ENCODE data around the gene CACNA2D3.

Gene CACNA2D3

DNA sequence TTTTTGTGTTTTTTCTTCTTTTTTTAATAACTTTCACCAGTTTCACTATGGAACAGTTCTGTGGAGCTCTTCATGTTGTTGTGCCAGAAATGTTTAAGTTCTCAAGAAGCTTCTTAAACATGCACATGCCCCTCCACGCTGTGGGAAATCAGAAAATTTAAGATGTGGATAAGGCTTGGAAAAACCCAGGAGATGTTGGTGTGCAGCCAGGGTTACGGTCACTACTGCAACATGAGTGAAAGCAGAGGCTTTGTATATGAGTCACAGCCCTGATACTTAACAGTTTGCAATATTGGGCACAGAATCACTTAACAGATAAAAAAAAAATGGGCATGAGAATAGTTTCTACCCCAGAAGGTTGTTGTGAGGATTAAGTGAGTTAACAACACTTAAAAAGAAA, 405.6 kb downstream of the CACNA2D3 start:
- TF ChIP-seq POLR2AphosphoS5 (IDR thresholded peaks at IDR 0.05; ENCODE audit: low read depth, low read length) = no peak
- TF ChIP-seq SIN3A (IDR thresholded peaks at IDR 0.05; ENCODE audit: borderline replicate concordance, insufficient read depth, low read length) = no peak
- TF ChIP-seq FOXP2 (optimal IDR thresholded peaks at IDR 0.05; ENCODE audit: borderline replicate concordance, extremely low read depth, extremely low read length, insufficient read depth) = no peak
- TF ChIP-seq, protein P1, sequence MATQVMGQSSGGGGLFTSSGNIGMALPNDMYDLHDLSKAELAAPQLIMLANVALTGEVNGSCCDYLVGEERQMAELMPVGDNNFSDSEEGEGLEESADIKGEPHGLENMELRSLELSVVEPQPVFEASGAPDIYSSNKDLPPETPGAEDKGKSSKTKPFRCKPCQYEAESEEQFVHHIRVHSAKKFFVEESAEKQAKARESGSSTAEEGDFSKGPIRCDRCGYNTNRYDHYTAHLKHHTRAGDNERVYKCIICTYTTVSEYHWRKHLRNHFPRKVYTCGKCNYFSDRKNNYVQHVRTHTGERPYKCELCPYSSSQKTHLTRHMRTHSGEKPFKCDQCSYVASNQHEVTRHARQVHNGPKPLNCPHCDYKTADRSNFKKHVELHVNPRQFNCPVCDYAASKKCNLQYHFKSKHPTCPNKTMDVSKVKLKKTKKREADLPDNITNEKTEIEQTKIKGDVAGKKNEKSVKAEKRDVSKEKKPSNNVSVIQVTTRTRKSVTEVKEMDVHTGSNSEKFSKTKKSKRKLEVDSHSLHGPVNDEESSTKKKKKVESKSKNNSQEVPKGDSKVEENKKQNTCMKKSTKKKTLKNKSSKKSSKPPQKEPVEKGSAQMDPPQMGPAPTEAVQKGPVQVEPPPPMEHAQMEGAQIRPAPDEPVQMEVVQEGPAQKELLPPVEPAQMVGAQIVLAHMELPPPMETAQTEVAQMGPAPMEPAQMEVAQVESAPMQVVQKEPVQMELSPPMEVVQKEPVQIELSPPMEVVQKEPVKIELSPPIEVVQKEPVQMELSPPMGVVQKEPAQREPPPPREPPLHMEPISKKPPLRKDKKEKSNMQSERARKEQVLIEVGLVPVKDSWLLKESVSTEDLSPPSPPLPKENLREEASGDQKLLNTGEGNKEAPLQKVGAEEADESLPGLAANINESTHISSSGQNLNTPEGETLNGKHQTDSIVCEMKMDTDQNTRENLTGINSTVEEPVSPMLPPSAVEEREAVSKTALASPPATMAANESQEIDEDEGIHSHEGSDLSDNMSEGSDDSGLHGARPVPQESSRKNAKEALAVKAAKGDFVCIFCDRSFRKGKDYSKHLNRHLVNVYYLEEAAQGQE (IDR thresholded peaks at IDR 0.05; ENCODE audit: insufficient read depth in 1 of 2, low read depth in 2 of 2, low read length in 2 of 2) = no peak
- no peak for TF ChIP-seq TAF1 (IDR thresholded peaks at IDR 0.05; ENCODE audit: borderline replicate concordance, insufficient read depth, low read length)

DNA sequence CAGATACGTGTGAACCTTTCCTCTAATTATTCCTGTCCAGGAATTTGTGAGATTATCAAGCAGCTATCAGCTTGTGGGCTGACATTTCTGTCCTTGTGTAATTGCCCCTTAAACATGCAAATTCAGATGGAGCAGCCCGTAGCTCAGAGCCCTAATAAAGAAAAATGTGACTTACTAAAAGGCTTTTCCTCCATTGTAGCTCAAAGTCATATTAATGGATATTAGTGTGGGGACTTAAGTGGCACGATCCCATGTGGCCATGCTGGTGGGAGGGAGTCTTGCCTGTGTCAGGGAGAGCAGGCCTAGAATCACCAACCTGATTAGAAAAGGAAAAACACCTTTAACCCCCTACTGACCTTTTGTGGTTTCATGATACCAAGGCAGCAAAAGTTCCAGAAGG, 406.3 kb downstream of the CACNA2D3 start:
- TF ChIP-seq POLR2AphosphoS5 (IDR thresholded peaks at IDR 0.05; ENCODE audit: low read depth, low read length) (no peak), FOXP2 (optimal IDR thresholded peaks at IDR 0.05; ENCODE audit: borderline replicate concordance, extremely low read depth, extremely low read length, insufficient read depth) (no peak), TAF1 (IDR thresholded peaks at IDR 0.05; ENCODE audit: borderline replicate concordance, insufficient read depth, low read length) (no peak), SIN3A (IDR thresholded peaks at IDR 0.05; ENCODE audit: borderline replicate concordance, insufficient read depth, low read length) (no peak)
- TF ChIP-seq, protein P1 (IDR thresholded peaks at IDR 0.05; ENCODE audit: insufficient read depth in 1 of 2, low read depth in 2 of 2, low read length in 2 of 2) = no peak

DNA sequence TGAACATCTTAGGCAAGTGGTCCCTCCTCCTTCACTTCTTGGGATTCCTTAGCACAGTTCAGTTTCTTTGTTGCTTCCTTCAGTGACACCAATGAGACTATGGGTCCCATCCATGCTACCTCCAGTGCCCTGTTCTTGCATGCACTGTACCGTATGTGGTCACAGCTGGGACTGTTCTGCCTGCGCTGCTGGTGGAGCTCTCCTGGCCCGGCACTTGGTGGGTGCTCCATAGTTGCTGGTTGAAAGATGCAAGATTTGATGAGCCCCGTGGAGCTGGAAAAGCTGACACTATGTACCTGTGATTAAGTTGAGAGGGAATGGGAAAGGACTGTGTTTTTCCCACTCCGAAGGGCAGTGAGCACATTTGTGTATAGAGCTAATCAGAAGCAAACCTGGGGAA, 407.7 kb downstream of the CACNA2D3 start:
- TF ChIP-seq FOXP2 (optimal IDR thresholded peaks at IDR 0.05; ENCODE audit: borderline replicate concordance, extremely low read depth, extremely low read length, insufficient read depth) (no peak), POLR2AphosphoS5 (IDR thresholded peaks at IDR 0.05; ENCODE audit: low read depth, low read length) (no peak), TAF1 (IDR thresholded peaks at IDR 0.05; ENCODE audit: borderline replicate concordance, insufficient read depth, low read length) (no peak), SIN3A (IDR thresholded peaks at IDR 0.05; ENCODE audit: borderline replicate concordance, insufficient read depth, low read length) (no peak)
- TF ChIP-seq, protein P1 (IDR thresholded peaks at IDR 0.05; ENCODE audit: insufficient read depth in 1 of 2, low read depth in 2 of 2, low read length in 2 of 2) = no peak

DNA sequence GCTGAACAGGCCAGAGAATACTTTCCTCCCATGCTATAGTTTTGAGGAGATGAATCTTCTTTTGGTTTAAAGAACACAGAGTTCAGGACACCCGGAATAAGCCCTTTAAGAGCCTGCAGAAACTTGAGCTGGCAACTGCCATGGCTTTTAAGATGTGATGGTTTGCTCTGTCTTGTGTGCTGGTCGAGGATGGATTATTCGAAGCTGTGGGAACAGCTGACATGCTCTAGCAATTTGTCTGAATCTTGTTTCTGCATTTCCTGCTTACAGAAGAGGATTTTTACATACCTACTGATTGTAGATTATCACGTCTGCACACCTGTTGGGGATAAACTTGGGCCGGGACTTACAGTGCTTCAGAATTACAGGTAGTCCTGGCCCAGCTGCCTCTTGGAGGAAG, 408.6 kb downstream of the CACNA2D3 start:
- TF ChIP-seq, protein P1 (IDR thresholded peaks at IDR 0.05; ENCODE audit: insufficient read depth in 1 of 2, low read depth in 2 of 2, low read length in 2 of 2) = no peak
- TF ChIP-seq TAF1 (IDR thresholded peaks at IDR 0.05; ENCODE audit: borderline replicate concordance, insufficient read depth, low read length) (no peak), FOXP2 (optimal IDR thresholded peaks at IDR 0.05; ENCODE audit: borderline replicate concordance, extremely low read depth, extremely low read length, insufficient read depth) (no peak), SIN3A (IDR thresholded peaks at IDR 0.05; ENCODE audit: borderline replicate concordance, insufficient read depth, low read length) (no peak), POLR2AphosphoS5 (IDR thresholded peaks at IDR 0.05; ENCODE audit: low read depth, low read length) (no peak)

DNA sequence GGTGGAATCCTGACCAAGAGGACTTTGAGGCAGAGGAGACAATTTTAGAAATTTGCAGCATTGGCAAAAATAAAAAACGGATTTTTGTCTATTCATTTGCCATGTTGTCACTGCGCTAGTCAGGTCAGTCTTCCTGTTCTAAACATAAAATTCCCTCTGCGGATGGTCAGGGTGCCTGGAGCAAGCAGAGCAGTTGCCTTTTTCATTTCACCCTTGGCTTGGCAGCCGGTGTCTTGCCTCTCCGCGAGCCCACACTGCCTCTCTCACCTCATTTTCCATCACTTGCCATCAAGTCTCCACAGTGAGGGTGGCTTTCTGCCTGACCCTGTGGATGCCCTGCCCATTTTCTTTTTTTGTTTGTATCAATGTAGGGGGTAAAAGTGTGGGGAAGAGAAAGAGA, 409.4 kb downstream of the CACNA2D3 start:
- TF ChIP-seq TAF1 (IDR thresholded peaks at IDR 0.05; ENCODE audit: borderline replicate concordance, insufficient read depth, low read length) (no peak), POLR2AphosphoS5 (IDR thresholded peaks at IDR 0.05; ENCODE audit: low read depth, low read length) (no peak), FOXP2 (optimal IDR thresholded peaks at IDR 0.05; ENCODE audit: borderline replicate concordance, extremely low read depth, extremely low read length, insufficient read depth) (no peak)
- TF ChIP-seq, protein P1 (IDR thresholded peaks at IDR 0.05; ENCODE audit: insufficient read depth in 1 of 2, low read depth in 2 of 2, low read length in 2 of 2) = no peak
